Measurements from ENCODE around the gene TAF3. TPM values are rescaled to one million over a fixed set of nuclear protein-coding genes. Genes with fewer than 3 reads are reported as not detected.

The TAF3 gene
- polyA plus RNA-seq, 1 donor (not counting 4 experiments of a cell fraction or from before 2014, with no cell fraction given), result 2.0 TPM

DNA sequence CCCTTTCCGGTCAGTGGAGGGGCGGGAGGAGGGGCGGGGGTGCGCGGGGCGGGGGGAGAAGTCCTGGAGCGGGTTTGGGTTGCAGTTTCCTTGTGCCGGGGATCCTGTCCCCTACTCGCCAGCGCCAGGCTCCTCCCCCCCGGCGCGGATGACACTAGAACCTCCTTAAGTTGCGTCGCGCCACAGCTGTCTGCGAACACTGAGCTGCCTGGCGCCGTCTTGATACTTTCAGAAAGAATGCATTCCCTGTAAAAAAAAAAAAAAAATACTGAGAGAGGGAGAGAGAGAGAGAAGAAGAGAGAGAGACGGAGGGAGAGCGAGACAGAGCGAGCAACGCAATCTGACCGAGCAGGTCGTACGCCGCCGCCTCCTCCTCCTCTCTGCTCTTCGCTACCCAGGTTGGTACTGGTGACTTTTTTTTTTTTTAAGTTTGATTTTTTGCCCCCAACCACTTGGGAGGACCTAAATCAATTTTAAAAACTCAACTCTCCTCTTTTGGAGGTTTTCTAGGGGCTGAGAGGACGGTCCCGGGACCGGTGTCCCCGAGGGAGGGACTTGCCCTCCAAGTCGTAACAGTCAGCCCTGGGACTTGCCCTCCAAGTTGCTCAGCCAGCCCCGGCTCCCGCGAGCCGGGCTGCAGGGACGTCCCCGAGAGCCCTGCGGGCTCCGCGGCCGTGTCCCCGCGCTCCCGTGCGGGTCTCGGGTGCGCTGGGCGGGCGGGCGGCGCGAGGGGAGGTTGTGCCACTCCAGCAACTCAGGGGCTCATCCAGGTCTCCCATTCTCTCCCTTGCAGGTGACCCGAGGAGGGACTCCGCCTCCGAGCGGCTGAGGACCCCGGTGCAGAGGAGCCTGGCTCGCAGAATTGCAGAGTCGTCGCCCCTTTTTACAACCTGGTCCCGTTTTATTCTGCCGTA is 236.4 kb downstream of the TAF3 start, which contains the start of gene GATA3:
Gene GATA3 (plus strand): TSS at position 195 of the 914 bp plus-strand sequence. CDS start 968 bp downstream, outside the sequence.
- dilution Hi-C loops (cut with MboI; ENCODE audit: extremely low pct_ligation_motif_present, low sequenced_read_pairs), result no loop called here
- TF ChIP-seq, protein P1, sequence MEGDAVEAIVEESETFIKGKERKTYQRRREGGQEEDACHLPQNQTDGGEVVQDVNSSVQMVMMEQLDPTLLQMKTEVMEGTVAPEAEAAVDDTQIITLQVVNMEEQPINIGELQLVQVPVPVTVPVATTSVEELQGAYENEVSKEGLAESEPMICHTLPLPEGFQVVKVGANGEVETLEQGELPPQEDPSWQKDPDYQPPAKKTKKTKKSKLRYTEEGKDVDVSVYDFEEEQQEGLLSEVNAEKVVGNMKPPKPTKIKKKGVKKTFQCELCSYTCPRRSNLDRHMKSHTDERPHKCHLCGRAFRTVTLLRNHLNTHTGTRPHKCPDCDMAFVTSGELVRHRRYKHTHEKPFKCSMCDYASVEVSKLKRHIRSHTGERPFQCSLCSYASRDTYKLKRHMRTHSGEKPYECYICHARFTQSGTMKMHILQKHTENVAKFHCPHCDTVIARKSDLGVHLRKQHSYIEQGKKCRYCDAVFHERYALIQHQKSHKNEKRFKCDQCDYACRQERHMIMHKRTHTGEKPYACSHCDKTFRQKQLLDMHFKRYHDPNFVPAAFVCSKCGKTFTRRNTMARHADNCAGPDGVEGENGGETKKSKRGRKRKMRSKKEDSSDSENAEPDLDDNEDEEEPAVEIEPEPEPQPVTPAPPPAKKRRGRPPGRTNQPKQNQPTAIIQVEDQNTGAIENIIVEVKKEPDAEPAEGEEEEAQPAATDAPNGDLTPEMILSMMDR (optimal IDR thresholded peaks at IDR 0.05 in 1 of 3, IDR thresholded peaks at IDR 0.05 in 1 of 3, conservative IDR thresholded peaks at IDR 0.05 in 1 of 3; ENCODE audit: extremely low read depth in 1 of 3, insufficient read depth in 2 of 3, low read length in 3 of 3), result no peak
- no peak for TF ChIP-seq EZH2 (IDR thresholded peaks at IDR 0.05; ENCODE audit: low read length)
- FAIRE-seq (no peak), DNase-seq (ENCODE audit: low read depth, low spot score) (peak; percentile 60)
- peak within 1 kb of the TSS; percentile 37 for H2AFZ ChIP-seq (ENCODE audit: control insufficient read depth, low read length)
- no peaks in the 10 kb centered on the region for H4K20me1 ChIP-seq (ENCODE audit: control insufficient read depth, extremely low read depth, insufficient read depth, low read length)
- H3K4me2 ChIP-seq (ENCODE audit: control insufficient read depth, extremely low read depth, insufficient read depth, low read depth, low read length), result peak within 1 kb of the TSS; percentile 95
- no peaks in the 10 kb centered on the region for H3K27me3 ChIP-seq (ENCODE audit: control insufficient read depth, extremely low read depth, insufficient read depth, low read length)
- peak within 1 kb of the TSS; percentile 86 for H3K9ac ChIP-seq (ENCODE audit: control insufficient read depth, extremely low read depth, insufficient read depth, low read length)
- H3K27ac ChIP-seq (ENCODE audit: control insufficient read depth, insufficient read depth, low read length), result peak within 1 kb of the TSS; percentile 87
- H3K4me3 ChIP-seq (ENCODE audit: control insufficient read depth in 2 of 3, extremely low read depth in 1 of 3, insufficient read depth in 2 of 3, low read depth in 1 of 3, low read length in 3 of 3), result peak within 1 kb of the TSS; percentile 82 to 97 (median 87)
- peaks cover 24% of the 10 kb centered on the region for H3K4me1 ChIP-seq (ENCODE audit: control insufficient read depth, extremely low read depth, insufficient read depth, low read length)
- peaks cover 5 to 7% of the 10 kb centered on the region in 2 experiments for H3K36me3 ChIP-seq (ENCODE audit: control insufficient read depth in 2 of 2, extremely low read depth in 1 of 2, insufficient read depth in 2 of 2, low read length in 2 of 2)
- H3K79me2 ChIP-seq (ENCODE audit: control insufficient read depth, insufficient read depth, low read length), result peaks cover 49% of the 10 kb centered on the region
- no peaks in the 10 kb centered on the region for H3K9me1 ChIP-seq (ENCODE audit: control insufficient read depth, extremely low read depth, insufficient read depth, low read length)
- no peaks in the 10 kb centered on the region for H3K9me3 ChIP-seq (ENCODE audit: control insufficient read depth, low read depth, low read length)

DNA sequence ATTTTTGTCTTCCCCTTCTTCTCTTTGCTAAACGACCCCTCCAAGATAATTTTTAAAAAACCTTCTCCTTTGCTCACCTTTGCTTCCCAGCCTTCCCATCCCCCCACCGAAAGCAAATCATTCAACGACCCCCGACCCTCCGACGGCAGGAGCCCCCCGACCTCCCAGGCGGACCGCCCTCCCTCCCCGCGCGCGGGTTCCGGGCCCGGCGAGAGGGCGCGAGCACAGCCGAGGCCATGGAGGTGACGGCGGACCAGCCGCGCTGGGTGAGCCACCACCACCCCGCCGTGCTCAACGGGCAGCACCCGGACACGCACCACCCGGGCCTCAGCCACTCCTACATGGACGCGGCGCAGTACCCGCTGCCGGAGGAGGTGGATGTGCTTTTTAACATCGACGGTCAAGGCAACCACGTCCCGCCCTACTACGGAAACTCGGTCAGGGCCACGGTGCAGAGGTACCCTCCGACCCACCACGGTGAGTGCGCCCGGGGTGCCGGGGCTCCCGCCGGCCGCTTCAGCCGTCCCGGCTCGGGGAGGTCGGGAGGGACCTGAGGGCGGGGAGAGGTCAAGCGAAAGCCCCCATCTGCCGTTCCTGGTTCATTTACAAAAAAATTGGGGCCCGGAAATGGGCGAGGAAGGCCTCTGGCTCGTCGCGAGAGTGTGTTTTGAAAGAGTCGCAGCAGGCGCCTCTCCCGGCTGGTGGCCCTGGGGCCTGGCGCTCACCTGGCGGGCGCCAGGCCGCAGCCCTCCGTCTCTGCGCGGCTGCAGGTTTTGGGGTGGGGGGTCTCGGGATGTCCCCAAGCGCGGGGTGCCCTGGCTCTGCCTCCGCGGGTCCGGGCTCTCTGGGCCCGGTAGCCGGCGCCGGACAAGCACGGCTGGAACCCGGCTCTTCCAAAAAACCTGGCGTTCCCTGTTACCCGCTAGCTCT is 237.4 kb downstream of the TAF3 start:
- H3K9me1 ChIP-seq (ENCODE audit: control insufficient read depth, extremely low read depth, insufficient read depth, low read length), result no peaks in the 10 kb centered on the region
- H3K27me3 ChIP-seq (ENCODE audit: control insufficient read depth, extremely low read depth, insufficient read depth, low read length), result no peaks in the 10 kb centered on the region
- DNase-seq (ENCODE audit: low read depth, low spot score), result no peak
- H3K4me3 ChIP-seq (ENCODE audit: control insufficient read depth in 2 of 3, extremely low read depth in 1 of 3, insufficient read depth in 2 of 3, low read depth in 1 of 3, low read length in 3 of 3), result peak overlapping the region; percentile 82 to 97 (median 87)
- no peaks in the 10 kb centered on the region for H3K9me3 ChIP-seq (ENCODE audit: control insufficient read depth, low read depth, low read length)
- no peak for FAIRE-seq
- peak overlapping the region; percentile 95 for H3K4me2 ChIP-seq (ENCODE audit: control insufficient read depth, extremely low read depth, insufficient read depth, low read depth, low read length)
- H3K9ac ChIP-seq (ENCODE audit: control insufficient read depth, extremely low read depth, insufficient read depth, low read length), result peak overlapping the region; percentile 86
- peaks cover 6 to 7% of the 10 kb centered on the region in 2 experiments for H3K36me3 ChIP-seq (ENCODE audit: control insufficient read depth in 2 of 2, extremely low read depth in 1 of 2, insufficient read depth in 2 of 2, low read length in 2 of 2)
- peaks cover 57% of the 10 kb centered on the region for H3K79me2 ChIP-seq (ENCODE audit: control insufficient read depth, insufficient read depth, low read length)
- H4K20me1 ChIP-seq (ENCODE audit: control insufficient read depth, extremely low read depth, insufficient read depth, low read length), result no peaks in the 10 kb centered on the region
- no peak for TF ChIP-seq EZH2 (IDR thresholded peaks at IDR 0.05; ENCODE audit: low read length)
- TF ChIP-seq, protein P1 (optimal IDR thresholded peaks at IDR 0.05 in 1 of 3, IDR thresholded peaks at IDR 0.05 in 1 of 3, conservative IDR thresholded peaks at IDR 0.05 in 1 of 3; ENCODE audit: extremely low read depth in 1 of 3, insufficient read depth in 2 of 3, low read length in 3 of 3), result no peak
- dilution Hi-C loops (cut with MboI; ENCODE audit: extremely low pct_ligation_motif_present, low sequenced_read_pairs), result no loop called here
- H3K4me1 ChIP-seq (ENCODE audit: control insufficient read depth, extremely low read depth, insufficient read depth, low read length), result peaks cover 33% of the 10 kb centered on the region
- peak overlapping the region; percentile 82 for H3K27ac ChIP-seq (ENCODE audit: control insufficient read depth, insufficient read depth, low read length)
- H2AFZ ChIP-seq (ENCODE audit: control insufficient read depth, low read length), result peak overlapping the region; percentile 37

Measured in keratinocyte (primary cell).